Endometrial microvascular endothelial cells (primary cell): ENCODE results near the gene OR2J3. TPM values are rescaled to one million over a fixed set of nuclear protein-coding genes. Genes with fewer than 3 reads are reported as not detected.
"Not testable (repeated sequence)": the region's sequence is repeated elsewhere in the genome, so short reads cannot be mapped to it uniquely, and the experiment has no call there.

ENCODE experiments used
- in situ Hi-C: cut with HindIII; loops from 2 replicates; pipeline ENCODE4 v1.10.0; 2017; ENCODE audit warnings: low sequenced_read_pairs, low pct_unique_long_range_greater_than_20kb; ENCODE audit errors: inconsistent ontology term
- total RNA-seq: library from RNA; depleted of rRNA; stranded (reverse); fragments of >200 nt; gene quantifications from one replicate; pipeline ENCODE4 v1.2.3, GENCODE V29; 2015; ENCODE audit errors: inconsistent ontology term

The OR2J3 gene
- total RNA-seq, 1 donor from 2014 or later: not detected

- in situ Hi-C loops: no loop called here
Observed at GRCh38 chr6:29153083-29153482, 45.2 kb downstream of the OR2J3 start.

DNA sequence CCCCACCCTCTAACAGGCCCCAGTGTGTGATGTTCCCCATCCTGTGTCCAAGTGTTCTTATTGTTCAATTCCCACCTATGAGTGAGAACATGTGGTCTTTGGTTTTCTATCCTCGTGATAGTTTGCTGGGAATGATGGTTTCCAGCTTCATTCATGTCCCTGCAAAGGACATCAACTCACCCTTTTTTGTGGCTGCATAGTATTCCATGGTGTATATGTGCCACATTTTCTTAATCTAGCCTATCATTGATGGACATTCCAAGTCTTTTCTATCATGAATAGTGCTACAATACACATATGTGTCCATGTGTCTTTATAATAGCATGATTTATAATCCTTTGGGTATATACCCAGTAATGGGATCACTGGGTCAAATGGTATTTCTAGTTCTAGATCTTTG, 47.3 kb downstream of the OR2J3 start:
- in situ Hi-C loops: not testable (repeated sequence)

DNA sequence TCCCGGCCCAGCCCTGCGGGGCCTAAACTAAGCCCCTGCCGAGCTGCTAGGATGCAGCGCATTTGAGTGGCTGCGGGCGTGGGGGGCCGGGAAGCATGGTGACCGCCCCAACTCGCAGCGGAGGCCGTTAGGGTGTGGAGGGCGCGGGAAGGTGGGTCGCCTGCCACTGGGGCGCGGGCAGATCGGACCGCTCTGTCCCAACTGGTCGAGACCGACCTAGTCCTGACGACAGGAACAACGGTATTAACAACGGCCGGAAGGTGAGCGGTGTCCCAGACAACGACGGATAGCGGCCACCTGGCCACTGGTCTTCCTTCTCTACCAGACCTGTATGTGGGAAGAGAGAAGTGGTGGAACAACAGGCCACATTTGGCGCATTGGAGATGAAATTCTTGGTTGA, 52.1 kb downstream of the OR2J3 start:
- in situ Hi-C loops: not testable (repeated sequence)

Other genes starting within 250 kb of the OR2J3 start
- 63.2 TPM for gene TRIM27, start 184.1 kb upstream of the OR2J3 start, total RNA-seq
- 0.09 TPM for gene ZNF311, start 102.7 kb upstream of the OR2J3 start, total RNA-seq
- not detected for gene OR2W1, start 62.9 kb upstream of the OR2J3 start, total RNA-seq
- not detected for gene OR2B3, start 20.7 kb upstream of the OR2J3 start, total RNA-seq
- gene OR2J1, start 8.6 kb upstream of the OR2J3 start, total RNA-seq: not detected
- not detected for gene OR2J2, start 62.8 kb downstream of the OR2J3 start, total RNA-seq
- gene OR14J1, start 193.6 kb downstream of the OR2J3 start, total RNA-seq: not detected